GM21786 (cell line): Measurements from ENCODE around the gene FOXP1.

ENCODE experiments used
- ATAC-seq: cut with Tn5 transposase; IDR thresholded peaks from one replicate; pipeline ENCODE4 v1.9.1; 2021; ENCODE audit not compliant: unreplicated experiment

FOXP1 gene

DNA sequence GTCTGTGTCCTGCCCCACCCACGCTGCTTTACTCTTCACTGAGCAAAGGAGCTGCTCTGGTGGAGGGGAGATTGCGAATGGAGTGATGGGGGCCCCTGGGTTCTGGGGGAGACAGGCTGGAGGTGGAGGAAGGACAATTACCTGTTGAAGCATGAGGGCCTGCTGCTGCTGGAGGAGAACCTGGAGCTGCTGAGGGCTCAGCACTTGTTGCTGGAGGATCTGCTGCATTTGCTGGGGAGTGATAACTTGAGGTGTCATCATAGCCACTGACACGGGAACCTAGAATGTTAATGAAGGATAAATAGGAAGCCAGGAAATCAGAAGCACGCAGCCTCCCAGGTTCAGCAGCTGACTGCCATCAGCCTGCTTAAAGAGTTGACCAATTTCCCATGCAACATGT lies 530.0 kb downstream of the FOXP1 start:
- ATAC-seq, result no peak

DNA sequence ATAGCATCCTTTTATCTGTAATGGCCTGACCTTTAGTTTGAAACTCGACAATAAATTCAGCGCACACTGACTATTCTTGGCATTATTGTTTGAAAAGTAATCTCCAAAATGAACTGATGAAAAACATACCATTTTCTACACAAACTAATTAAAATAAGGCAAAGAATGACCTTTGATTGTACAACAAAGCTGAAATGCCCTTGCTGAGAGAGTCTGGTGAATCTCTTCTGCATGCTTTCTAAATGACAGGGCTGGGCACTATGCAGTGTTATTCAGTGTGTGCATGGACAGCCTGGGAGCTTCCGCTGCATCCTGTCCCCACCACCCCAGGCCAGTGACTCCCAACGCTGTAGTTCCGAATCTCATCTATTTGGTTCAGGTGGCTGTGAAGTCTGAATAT lies 530.8 kb downstream of the FOXP1 start:
- no peak for ATAC-seq

DNA sequence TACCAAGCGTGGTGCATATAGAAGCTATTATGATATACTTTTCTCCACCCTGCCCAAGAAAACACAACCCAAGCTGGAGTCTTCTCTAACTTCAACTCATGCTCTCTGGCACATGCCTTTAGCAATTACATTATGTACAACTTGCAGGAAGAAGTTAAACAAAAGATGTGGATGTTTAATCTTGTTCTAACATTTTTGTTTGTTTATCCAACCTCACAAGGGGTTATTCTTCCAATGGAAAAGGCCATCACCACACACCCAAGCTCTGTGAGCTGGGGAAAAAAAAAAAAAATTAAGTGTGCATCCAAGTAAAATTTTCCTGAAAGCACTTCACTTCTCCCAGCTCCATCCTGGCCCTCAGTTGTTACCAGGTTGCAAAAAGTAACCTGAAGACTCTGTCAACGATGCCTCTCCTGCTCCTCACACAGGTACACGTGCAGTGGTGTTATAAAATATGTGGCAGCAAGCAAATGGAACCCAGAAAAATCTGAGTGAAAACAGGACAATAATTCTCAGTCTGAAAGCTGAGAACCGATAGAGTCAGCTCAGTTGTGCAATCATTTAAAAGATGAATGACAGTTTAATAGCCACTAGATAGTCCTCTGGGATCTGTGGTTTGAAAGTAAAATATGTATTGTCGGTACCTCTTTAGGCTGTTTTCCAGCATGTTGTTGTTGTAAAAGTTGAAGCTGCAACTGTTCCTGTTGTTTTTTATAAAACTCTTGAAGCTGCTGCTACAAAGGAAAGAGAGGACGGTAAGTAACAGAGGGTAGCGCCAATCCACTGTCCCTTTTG lies 531.4 kb downstream of the FOXP1 start:
- no peak for ATAC-seq

DNA sequence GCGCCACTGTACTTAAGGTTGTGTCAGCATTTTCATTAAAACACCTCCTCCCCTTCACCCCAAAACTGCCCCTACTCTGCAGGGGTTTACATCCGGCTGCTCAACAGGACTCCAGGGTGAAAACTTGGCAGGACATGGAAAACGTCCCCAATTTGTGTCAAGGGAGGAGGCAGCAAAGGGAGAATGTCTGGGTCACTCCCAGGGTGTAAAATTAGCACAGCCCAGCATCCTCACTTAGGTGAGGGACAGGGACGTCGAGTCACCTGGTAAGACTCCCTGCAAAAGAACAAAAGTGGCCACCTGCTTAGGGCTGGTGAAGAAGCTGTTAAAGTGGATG lies 532.3 kb downstream of the FOXP1 start:
- no peak for ATAC-seq

DNA sequence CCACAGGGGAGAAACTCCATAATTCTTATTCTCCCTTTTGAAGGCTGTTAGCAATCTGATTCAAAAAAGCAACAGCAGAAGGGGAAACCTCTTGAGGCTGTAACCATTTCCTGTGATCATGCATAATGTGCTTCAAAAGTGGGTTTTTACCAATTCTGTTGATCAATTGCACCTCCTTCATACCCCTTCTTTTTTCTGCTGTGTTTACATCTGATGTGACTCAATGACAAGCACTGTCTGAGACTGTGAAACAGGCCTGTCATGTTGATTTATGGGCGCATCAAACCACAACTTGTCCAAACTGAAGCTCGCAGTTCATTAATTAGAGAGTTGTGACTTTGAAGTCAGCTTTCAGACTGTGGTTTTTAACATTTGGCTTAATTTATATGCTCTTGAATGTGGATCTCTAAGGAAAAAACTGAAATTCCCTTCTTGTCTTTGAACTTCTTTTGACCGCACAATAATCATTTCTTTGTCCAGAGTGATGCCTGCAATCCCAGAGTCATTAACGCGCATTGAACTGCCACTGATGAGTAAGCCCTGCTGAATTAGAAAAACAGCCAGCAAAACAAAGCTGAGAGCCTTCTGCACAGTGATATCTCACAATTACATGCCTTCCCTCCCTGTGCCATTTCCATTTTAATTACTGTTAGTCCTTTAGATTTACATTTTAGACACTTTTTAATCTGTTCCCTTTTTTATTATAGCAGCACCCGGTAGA lies 532.8 kb downstream of the FOXP1 start:
- ATAC-seq, result no peak

DNA sequence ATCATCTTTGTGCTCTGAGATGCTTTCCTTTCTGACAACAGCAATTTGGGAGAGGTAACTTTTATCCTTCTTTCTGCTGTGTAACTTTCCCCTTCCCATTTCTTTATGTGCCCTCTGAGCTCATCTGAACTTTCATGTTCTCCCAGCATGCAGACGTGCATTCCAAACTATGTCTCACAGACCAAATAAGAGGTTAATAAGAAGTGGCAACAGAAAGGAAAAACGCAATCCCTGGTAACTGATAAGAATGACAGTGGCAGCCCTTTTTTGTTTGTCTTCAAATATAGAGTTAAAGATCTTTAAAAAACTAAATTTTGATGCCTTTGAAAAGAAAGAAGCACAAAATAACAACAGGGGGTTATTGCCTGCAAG lies 533.4 kb downstream of the FOXP1 start:
- ATAC-seq, result no peak

DNA sequence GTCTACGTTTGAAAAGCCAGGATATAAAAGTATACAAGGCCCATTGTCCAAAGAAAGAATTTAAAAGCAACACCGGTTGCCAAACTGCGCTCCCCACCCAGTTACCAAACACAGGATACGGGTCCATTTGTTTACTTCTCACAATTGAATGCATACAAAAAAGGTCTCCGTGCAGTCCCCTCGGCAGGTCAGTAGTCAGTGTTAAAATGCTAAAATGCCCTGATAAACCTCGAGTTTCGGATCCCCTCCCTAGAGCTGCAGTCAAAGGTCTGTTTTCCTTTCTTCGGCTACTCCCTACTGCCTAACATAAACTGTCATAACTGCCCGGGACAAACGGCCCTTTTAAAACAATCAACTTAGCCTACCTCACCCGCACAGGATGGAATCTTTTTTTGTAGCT lies 534.6 kb downstream of the FOXP1 start:
- no peak for ATAC-seq

DNA sequence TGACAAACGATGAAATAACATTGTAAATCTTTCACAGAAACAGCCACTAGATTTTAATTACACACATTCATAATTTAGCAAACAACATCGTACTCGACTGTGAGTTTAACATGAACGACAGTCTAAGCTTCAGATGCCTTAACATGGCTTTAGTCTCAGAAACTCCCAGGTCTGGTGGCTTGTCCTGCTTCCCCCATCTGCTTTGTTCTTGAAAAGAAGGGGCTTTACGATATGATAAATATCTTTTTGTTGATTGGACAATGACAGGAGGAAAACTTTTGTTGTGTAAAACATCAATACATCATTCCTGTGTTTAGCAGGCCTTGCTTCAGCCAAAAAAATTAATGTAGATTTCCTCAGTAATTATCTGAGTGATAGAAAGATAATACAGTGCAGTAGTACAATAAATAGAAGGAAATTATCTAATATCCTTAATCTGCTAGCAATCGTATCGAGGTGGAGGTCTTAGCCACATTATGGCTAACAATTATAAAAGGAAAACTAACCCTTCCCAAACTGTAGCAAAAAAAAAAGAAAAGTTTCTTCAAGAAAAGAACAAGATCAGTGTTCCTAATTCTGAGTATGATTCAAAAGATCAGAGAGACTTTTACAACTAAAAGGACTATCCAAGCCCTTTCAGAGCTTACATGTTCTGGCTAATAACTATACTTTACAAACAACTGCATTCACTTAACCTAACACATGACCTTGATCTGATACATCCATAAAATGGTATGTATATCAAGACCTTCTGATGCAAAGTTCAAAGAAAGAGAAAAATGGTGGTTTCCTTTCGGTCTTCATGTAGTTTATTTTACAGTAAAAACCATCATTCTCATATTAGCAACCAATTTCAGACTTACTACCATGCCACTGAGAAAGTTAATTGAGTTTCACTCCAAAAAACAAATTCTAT lies 535.7 kb downstream of the FOXP1 start:
- no peak for ATAC-seq

DNA sequence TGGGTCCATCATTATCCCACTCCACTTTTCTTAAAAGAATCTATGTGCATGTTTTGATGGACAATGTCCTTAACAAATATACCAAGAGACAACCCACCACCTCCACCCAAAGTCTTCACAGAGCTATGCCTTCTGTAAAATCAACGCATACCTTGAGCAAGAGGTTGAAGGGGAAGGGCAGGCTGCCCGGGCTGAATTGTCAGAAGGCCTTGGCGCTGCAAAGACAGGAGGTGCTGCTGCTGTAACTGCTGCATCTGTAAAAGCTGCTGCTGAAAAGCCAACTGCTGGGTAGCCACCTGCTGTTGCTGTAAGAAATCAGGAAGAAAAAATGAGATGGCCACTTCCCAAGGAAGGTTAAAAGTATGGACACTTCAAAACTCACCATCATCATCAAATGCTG lies 536.7 kb downstream of the FOXP1 start:
- no peak for ATAC-seq

DNA sequence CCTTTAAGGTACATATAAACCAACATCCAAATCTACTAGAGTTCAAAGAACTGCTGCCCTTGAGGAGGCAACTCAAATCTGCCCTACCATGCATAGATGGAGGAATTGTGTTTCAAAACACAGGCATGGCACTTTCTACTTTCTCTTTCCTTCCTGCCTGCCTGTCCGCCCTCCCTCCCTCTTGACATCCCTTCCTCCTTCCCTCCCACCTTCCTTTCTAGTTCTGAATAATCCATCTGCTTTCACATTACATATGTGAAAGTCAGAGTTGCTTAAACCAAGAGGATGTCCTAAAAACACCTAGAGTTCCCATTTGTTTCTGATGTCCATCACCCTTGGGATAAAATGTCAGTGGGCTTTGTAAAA lies 537.6 kb downstream of the FOXP1 start:
- ATAC-seq, result no peak

DNA sequence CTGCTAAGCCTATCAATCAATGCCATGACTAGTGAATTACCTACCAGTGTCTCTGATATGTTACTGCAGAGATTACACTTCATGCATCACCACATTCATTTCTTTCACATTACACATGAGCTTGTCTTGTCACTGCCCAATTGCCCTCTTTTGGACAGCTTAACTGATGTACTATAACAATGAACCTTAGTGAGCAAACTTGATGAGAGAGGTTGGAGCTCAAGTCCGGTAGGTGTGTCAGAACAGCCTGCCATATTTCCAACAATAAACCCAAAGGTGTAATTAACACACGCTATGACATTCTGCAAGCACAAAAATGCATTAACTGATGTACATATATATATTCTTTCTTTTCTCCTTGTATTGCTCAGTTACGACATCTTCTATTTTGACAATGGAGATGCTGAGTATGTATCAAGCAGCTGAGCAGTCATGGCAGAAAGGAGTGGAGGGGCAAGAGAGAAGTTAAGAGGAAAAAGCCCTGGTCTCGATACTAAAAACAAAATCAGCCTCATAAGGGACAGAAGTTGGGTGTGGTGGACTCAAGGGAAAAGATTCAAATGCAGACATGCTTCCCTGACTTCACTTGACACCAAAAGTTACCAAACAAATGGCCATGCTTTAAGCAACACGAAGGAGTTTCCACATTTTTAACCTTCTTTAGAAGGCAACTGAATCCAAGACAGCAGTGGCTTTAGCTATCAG lies 538.2 kb downstream of the FOXP1 start:
- ATAC-seq, result no peak

DNA sequence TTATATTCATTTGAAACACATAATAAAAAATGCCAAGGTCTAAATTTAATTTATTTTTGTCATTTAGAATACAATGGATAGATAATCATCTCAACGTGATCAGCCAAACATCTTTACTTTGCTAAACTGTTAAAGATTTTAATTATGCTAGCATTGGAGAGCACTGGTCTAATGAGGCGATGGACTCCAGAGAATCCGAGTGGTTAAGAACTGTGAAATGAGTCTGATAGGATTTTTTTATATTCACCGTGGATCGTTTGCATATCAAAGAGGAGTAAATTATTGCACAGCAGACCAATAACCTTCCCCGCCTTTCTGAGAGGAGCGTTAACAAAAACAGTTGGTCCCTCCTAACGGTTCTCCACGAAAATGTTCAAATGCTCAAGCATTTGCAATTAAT lies 540.8 kb downstream of the FOXP1 start:
- ATAC-seq, result no peak

DNA sequence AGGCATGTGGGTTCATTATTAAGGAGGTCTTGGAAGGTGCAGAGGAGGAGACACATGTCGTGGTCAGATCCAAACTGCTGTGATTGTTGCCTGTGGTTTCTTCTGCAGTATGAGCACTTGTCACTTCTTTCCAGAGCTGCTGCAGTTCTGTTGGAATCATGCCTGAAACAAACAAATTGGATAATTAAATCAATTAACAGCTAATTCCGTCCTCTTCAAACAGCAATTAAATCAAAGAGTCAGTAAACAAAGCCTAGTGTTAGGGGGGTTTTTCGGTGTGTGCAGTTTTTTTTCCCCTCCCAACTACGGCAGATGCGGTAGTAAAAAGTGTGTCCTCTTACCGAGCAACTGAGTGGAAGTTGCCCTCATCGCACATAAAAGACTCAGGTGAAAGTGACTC lies 542.2 kb downstream of the FOXP1 start:
- no peak for ATAC-seq

DNA sequence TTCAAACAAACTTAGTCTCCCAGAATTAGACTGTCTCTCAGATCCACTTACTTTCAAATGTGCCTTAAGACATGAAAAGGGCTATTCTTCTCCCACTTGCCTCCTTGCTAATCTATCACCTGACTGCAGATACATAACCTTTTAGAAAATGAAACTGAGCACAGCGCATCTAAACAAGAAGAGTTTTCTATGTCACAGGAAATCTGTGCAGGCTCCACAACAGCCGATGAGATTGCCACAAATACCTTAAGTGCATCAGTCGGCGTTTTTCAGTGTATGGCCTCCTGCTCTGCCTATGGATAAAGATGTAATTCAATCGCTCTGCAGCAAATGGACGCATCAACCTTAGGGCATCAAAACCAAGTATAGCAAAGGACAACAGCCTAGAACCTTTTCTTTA lies 544.2 kb downstream of the FOXP1 start:
- no peak for ATAC-seq

DNA sequence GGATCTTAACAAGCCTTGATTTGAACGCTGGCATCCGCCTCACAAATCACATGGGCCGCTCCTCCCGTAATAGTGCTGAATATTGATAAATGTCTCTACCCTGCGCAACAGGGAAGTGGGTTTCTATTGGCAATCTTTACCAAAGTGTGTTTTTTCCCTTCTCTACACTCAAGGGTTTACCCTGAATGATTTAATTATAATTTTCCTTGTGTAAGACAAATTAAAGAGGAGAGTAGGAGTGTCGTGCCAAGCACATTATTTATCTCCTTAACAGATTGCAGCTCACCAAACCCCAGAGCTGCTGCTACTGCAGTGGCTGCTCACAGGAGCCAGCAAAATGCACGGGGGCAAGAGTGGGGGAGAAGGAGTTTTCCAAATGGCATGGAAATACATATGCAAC lies 545.8 kb downstream of the FOXP1 start:
- ATAC-seq, result no peak

DNA sequence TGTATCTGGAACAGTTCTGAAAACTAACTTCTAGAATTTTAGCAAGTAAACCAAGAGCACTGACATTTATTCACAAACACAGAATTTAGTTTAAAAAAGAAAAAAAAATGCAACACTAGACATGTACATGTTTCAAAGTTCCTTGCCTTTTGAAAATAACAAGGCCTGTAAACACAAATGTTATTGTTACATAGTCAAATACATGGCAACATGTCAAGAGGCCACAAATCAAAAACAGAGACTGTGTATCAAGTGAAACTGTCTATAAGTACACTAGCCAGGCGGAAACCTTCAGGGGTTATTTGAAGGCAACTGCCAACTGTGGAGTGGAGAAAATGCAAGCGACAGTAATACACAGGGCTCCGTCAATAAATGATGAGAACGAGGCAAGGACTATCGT lies 547.6 kb downstream of the FOXP1 start:
- ATAC-seq, result no peak

DNA sequence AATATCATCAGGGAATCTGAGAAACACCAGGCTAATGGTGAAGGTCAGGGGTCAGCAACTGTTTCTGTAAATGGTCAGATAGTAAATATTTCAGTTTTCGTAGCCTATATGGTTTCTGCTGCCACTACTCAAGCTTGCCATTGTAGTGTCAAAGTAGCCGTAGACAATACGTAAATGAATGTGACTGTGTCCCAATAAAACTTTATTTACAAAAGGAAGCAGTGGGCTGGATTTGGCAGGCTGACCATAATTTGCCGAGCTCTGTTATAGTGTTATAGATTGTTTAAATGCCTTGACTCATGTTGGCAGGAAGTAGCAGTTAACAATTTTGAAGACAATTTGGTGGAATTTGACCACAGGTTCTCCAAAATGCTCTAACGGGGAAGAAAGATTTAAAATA lies 548.2 kb downstream of the FOXP1 start:
- no peak for ATAC-seq

DNA sequence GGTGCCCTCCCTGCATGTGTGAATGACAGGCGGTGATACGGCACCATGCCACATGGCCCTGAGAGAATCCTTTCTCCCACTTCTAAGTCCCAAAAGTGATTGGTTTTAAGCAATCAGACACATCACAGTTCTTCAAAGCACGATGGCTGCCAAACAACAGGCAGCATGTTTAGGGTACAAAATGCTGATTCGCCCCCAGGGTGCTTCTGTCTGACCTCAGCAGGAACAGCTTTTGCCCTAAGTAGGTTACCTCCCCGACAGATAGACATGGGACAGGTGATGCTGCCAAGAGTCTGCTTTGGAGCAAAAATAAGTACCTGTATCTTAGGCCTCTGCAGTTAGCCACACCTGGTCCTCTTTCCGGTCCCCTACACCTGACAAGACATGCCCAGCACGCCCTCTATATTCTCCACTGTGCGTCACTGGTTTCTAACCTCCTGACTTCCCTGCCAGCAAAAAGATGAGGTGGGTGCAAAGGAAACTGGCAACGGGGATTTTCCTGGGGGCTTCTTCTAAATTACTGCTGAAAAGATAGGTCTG lies 549.8 kb downstream of the FOXP1 start:
- no peak for ATAC-seq

DNA sequence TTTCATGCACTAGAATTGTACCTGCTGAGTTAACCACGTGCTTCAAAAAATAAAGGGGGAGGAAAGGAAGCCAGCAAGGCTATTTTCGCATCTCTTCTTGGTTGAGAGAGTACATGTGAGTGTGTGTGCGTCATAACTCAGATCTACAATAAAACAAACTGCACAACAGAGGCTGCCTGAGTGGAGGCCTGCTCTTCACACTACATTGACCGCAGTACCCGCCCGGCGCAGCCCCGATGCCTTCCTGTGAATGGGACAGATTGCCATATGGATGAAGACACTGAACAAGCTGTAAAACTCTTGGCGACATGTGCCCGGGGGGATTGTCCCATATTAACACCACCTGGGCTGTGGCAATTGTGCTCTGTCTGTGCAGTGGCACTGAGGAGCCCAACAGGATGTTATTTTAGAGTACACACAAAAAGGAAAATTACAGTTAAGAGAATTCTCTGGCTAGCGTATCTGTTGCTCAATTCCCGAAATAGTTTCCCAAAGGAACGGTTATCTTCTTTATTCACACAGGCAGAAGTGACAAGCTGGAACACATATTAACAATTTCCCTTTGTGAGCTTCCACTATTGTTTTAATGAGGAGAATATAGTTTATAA lies 551.5 kb downstream of the FOXP1 start:
- no peak for ATAC-seq

DNA sequence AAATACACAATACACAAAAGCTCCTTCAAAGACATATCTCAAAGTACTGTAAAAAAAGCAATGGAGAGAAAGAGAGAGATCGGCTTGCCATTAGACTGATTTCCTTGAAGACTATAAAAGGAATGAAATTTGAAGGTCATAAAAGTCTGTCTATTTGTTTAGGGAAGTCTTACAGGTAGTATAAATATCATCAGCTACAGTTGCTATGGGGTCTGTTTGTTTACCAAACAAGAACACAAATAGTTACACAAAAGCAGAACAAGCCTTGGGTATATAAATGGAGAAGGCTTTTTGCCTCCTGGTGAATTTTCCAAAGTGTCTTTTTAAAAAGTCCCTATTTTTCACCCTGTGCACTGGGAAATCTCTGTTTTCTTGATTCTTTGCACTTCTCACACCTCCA lies 552.3 kb downstream of the FOXP1 start:
- ATAC-seq, result no peak

DNA sequence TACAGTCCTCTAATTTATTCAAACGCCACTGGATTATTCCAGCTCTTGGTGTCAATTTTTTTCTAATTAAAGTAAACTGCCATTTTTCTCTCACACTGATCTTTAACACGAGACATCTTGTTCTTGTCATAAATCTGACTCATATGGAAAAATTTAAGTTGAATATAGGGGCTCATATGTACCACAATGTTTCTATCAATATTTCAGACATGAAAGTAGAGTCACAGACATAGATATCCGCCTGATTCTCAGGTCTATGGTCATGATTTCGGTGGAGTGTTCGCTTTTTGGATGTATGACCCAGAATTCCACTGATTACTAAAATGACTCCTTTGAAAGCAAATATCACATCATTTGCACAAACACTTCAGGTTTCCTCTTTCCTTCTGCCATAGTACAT lies 552.8 kb downstream of the FOXP1 start:
- ATAC-seq, result no peak
